Spleen (tissue), 7 donors: ENCODE data around the gene PTPRN2.

ENCODE experiments used
- CTCF ChIP-seq, 11 experiments: fragments of 200-600 bp in 7 of 11; fragments of 450-650 bp in 4 of 11; sonication (generic) in 4 of 11; IDR thresholded peaks in 8 of 11; conservative IDR thresholded peaks in 3 of 11; 1 replicate in 7 of 11; 2 replicates in 4 of 11; pipeline versions ENCODE4 v1.4.0 to v1.8.0; 2016 to 2021; ENCODE audit warnings: antibody characterized with exemption in 11 of 11, inconsistent platforms in 4 of 11, mild to moderate bottlenecking in 1 of 11
- POLR2A ChIP-seq, 3 donors: fragments of 450-650 bp; IDR thresholded peaks; one replicate each; pipeline ENCODE4 v1.5.1; 2017; ENCODE audit warnings: antibody characterized with exemption in 3 of 3, mild to moderate bottlenecking in 1 of 3
- POLR2AphosphoS5 ChIP-seq, 3 donors: sonication (generic); formaldehyde crosslinking; IDR thresholded peaks; one replicate each; pipeline ENCODE4 v1.5.1; 2017; ENCODE audit warnings: antibody characterized with exemption in 3 of 3
- donor health status: DM: no; HTN: no; CAD: no; lungs with moderate emphysema.
- donor health status: DM: no; HTN: no; CAD: no.
- donor health status: DM: no; HTN: no; CAD: no.

GRCh38 chr7:158320328-158320727 is 267.3 kb downstream of the PTPRN2 start:
- TF ChIP-seq CTCF (IDR thresholded peaks at IDR 0.05 in 8 of 11, conservative IDR thresholded peaks at IDR 0.05 in 3 of 11) (no peak), POLR2A (IDR thresholded peaks at IDR 0.05) (no peak), POLR2AphosphoS5 (IDR thresholded peaks at IDR 0.05) (no peak)
